Upper lobe of right lung (tissue), 1 donor: Measurements from ENCODE around the gene ALDH18A1. TPM values are rescaled to one million over a fixed set of nuclear protein-coding genes. Genes with fewer than 3 reads are reported as not detected.
A peak's percentile ranks its signal among the peaks of the same experiment; 100 is the strongest.

Experiments used
- ATAC-seq: fragments of 200-7000 bp; cut with Tn5 transposase; one replicate; pipeline ENCODE4 v1.9.1; 2020; ENCODE audit warnings: mild to moderate bottlenecking, moderate library complexity
- DNase-seq: peaks from one replicate; pipeline ENCODE4 v3.0.0-alpha.2; 2020
- H3K27ac ChIP-seq: fragments of 200-600 bp; one replicate; pipeline ENCODE4 v1.8.0; 2022
- H3K27me3 ChIP-seq: fragments of 200-600 bp; one replicate; pipeline ENCODE4 v1.8.0; 2022; ENCODE audit warnings: mild to moderate bottlenecking
- H3K36me3 ChIP-seq: fragments of 200-600 bp; one replicate; pipeline ENCODE4 v1.8.0; 2022
- H3K4me1 ChIP-seq: fragments of 200-600 bp; one replicate; pipeline ENCODE4 v1.8.0; 2022
- H3K4me3 ChIP-seq: fragments of 200-600 bp; one replicate; pipeline ENCODE4 v1.8.0; 2022; ENCODE audit warnings: mild to moderate bottlenecking
- H3K9me3 ChIP-seq: fragments of 200-600 bp; one replicate; pipeline ENCODE4 v1.8.0; 2022
- intact Hi-C: fragments of 100-400 bp; cut with DNase I; formaldehyde crosslinking; loops from one replicate; pipeline ENCODE4 v1.11.0; 2022
- total RNA-seq: library from RNA; stranded (reverse); fragmentation: NEBNext Ultra II Directional; extraction: Animal tissue kit (Norgen Biotek cat#: 25700); gene quantifications from one replicate; pipeline ENCODE4 v1.2.1, GENCODE V29; 2021
- TF ChIP-seq, protein P1 (sequence below): fragments of 200-600 bp; IDR thresholded peaks from one replicate; pipeline ENCODE4 v1.8.0; 2022; ENCODE audit warnings: antibody characterized with exemption
- donor health status: DM: no; HTN: yes; CAD: no; lungs with severe emphysema.

ALDH18A1 gene
- total RNA-seq, 1 donor from 2014 or later: 32.8 TPM

DNA sequence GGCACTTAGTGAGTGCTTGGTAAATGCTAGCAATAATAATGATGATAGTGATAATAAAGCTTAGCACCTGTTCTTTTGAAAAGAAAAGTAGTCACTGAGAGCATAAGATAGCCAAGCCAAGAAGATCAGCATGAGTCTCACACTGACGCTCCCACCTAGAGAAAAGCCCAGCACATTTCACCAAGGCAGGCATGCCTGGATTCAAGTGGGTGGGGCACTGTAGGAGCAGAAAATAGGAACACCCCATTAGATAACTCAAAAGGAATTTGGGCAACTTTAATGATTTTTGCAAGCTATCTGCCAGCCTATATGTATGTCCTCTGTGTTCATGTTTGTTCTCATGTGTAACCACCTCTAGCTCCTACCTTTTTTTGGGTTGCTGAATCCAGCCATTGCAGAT, 77.2 kb downstream of the ALDH18A1 start:
- Histone ChIP-seq H3K36me3 (no peaks in the 10 kb centered on the region), H3K9me3 (no peaks in the 10 kb centered on the region), H3K4me3 (no peak overlapping the region), H3K4me1 (peaks cover 6% of the 10 kb centered on the region), H3K27me3 (no peaks in the 10 kb centered on the region), H3K27ac (no peak overlapping the region)
- intact Hi-C loops: no loop called here
- no peak for DNase-seq
- TF ChIP-seq, protein P1, sequence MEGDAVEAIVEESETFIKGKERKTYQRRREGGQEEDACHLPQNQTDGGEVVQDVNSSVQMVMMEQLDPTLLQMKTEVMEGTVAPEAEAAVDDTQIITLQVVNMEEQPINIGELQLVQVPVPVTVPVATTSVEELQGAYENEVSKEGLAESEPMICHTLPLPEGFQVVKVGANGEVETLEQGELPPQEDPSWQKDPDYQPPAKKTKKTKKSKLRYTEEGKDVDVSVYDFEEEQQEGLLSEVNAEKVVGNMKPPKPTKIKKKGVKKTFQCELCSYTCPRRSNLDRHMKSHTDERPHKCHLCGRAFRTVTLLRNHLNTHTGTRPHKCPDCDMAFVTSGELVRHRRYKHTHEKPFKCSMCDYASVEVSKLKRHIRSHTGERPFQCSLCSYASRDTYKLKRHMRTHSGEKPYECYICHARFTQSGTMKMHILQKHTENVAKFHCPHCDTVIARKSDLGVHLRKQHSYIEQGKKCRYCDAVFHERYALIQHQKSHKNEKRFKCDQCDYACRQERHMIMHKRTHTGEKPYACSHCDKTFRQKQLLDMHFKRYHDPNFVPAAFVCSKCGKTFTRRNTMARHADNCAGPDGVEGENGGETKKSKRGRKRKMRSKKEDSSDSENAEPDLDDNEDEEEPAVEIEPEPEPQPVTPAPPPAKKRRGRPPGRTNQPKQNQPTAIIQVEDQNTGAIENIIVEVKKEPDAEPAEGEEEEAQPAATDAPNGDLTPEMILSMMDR: no peak
- ATAC-seq: no peak

DNA sequence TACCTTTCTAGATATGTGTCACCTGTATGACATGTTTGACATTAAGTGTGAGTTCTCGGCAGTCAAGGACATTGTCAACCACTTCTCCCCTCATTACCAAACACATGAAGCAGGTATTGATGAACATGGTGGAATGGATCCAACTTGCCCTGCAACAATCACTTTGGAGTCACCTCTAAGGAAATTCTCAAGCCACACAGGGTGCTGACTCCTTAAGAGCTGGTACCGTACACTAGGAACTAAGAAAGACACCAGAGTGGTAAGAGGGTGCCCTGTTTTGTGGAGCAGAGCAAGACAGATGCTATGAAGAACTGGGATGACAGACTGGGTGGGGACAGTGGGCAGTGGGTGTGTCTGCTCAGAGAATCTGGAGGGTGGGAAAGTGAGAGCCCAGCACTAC, 77.9 kb downstream of the ALDH18A1 start:
- Histone ChIP-seq H3K4me3 (no peak overlapping the region), H3K4me1 (peaks cover 6% of the 10 kb centered on the region), H3K27me3 (no peaks in the 10 kb centered on the region), H3K36me3 (no peaks in the 10 kb centered on the region), H3K27ac (no peak overlapping the region), H3K9me3 (no peaks in the 10 kb centered on the region)
- ATAC-seq (peak; percentile 25), DNase-seq (no peak)
- TF ChIP-seq, protein P1: no peak
- intact Hi-C loops: no loop called here

DNA sequence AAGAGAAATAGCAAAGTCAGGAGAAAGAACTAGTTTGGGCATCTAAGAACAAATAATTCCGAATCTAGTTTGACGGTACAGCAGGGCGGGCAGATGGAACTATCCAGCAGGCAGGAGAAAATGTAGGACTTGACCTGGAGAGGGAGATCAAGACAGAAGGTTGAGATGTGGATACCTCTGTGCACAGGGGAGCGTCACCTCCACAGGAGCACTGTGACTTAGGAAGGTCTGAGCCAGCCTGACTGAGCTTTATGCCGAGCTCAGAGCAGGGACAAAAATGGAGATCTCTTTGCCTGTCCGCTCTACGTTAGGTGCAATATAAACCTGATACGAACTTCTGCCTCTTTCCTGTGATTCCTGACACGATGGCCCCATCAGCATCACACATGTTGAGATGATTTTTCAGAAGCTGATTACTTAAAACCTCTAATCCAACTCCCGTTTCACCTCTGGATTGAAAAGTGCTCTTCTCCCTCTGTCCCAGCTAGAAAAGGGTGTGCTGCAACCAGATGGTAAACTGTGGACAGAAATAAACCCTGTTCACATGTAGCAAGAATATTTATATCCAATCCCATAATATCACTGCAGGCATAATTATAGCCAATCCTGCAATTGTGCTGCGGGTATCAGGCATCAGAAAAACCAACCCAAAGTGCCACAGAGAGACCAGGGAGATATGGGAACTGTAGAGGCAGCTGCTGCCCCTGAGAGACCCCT, 81.7 kb downstream of the ALDH18A1 start:
- H3K4me3 ChIP-seq: no peak overlapping the region
- TF ChIP-seq, protein P1: no peak
- DNase-seq (no peak), ATAC-seq (no peak)
- intact Hi-C loops: no loop called here
- H3K36me3 ChIP-seq: no peaks in the 10 kb centered on the region
- H3K27ac ChIP-seq: no peak overlapping the region
- H3K9me3 ChIP-seq: no peaks in the 10 kb centered on the region
- H3K27me3 ChIP-seq: no peaks in the 10 kb centered on the region
- H3K4me1 ChIP-seq: peaks cover 4% of the 10 kb centered on the region

DNA sequence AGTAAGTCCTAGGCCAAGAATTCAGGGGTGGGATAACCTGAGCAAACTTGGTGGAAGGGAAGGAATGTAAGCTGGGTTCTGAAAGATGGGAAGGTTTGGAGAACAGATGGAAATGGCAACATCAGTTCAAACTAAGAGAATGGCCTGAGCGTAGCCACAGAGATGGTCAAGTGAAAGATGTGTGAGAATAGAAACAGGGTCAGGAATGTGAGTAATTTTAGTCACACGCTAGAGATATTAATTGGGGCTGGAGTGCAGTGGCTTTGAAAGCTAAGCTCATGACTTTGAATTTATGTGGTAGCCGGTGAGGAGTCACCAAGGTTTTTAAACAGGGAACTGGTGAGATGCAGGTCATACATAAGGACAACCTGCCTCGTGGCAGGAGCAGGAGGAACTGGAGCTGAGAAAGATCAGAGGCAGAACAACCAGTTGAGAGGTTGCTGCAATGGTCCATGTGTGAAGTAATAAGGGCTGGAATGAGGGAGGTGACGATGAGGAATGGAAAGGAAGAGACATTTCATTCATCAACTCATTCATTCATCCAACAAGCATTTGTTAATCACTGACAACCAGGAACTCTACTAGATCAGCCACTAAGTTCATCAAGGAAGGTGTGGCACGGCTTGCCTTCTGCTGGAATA, 82.4 kb downstream of the ALDH18A1 start:
- H3K4me1 ChIP-seq: no peaks in the 10 kb centered on the region

DNA sequence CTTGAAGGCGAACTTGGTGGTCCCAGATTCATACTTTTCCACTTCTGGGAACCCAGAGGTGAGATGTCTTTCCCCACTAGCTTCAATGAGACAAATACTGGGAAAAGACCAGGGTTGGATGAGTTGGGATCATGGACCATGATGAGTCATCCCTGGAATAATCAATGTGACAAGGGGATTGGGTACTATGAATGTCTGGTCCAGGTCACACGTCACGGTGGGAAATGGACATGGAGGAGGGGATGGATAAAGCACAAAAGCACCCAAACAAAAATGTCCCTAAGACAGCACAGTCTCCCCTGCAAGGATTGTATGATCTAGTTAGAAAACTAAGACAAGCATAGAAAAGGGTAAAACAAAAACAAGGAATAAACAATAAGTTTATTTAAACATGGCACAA, 83.0 kb downstream of the ALDH18A1 start:
- Histone ChIP-seq H3K9me3 (no peaks in the 10 kb centered on the region), H3K4me3 (no peak overlapping the region), H3K27me3 (no peaks in the 10 kb centered on the region), H3K4me1 (no peaks in the 10 kb centered on the region), H3K36me3 (no peaks in the 10 kb centered on the region), H3K27ac (no peak overlapping the region)
- intact Hi-C loops: no loop called here
- ATAC-seq: no peak
- TF ChIP-seq, protein P1: no peak
- DNase-seq: no peak

More for the DNA sequence above, 82.4 kb downstream of the ALDH18A1 start:
- Histone ChIP-seq H3K36me3 (no peaks in the 10 kb centered on the region), H3K4me3 (no peak overlapping the region), H3K27ac (no peak overlapping the region), H3K27me3 (no peaks in the 10 kb centered on the region), H3K9me3 (no peaks in the 10 kb centered on the region)
- intact Hi-C loops: no loop called here
- DNase-seq: no peak
- TF ChIP-seq, protein P1: no peak
- no peak for ATAC-seq
